ENCODE measurements around the gene ATP2B1.

Gene ATP2B1

DNA sequence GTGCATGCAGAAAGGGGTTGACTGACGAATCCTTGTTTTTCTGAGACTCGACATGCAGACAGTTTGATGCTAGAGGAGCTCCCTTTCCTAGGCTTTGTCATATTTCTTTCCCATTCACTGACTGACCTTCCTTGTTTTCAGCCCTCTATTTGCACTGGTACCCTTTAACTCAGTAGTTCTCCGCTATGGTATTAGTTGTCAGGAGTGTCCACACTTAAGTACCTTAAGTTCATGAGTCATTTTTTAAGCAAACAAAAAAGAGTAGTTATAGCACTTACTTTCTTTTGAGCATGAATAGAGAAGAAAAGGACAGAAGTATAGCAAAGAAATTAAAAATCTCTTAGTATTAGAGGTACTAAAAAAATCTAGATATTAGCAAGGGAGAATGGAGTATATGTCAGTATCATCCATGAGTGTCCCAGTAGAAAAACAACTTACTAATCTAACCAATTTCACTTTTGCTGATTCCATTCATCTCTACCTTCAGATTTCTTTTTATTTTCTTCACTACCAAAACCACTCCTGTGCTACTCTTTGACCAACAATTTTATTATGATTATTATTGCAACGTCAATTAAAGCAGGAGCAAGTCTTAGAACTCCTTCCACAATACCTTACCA lies 8.3 kb downstream of the ATP2B1 start:
- TF ChIP-seq TAF1 (IDR thresholded peaks at IDR 0.05; ENCODE audit: borderline replicate concordance, insufficient read depth, low read length) (no peak), POLR2AphosphoS5 (IDR thresholded peaks at IDR 0.05; ENCODE audit: low read depth, low read length) (no peak), REST (IDR thresholded peaks at IDR 0.05; ENCODE audit: insufficient read depth in 1 of 2, low read depth in 2 of 2, low read length in 2 of 2) (no peak), FOXP2 (optimal IDR thresholded peaks at IDR 0.05; ENCODE audit: borderline replicate concordance, extremely low read depth, extremely low read length, insufficient read depth) (no peak), SIN3A (IDR thresholded peaks at IDR 0.05; ENCODE audit: borderline replicate concordance, insufficient read depth, low read length) (no peak)

- TF ChIP-seq FOXP2 (optimal IDR thresholded peaks at IDR 0.05; ENCODE audit: borderline replicate concordance, extremely low read depth, extremely low read length, insufficient read depth) (no peak), SIN3A (IDR thresholded peaks at IDR 0.05; ENCODE audit: borderline replicate concordance, insufficient read depth, low read length) (no peak)
These were observed 10.0 kb downstream of the ATP2B1 start for GRCh38 chr12:89698607-89699006.

GRCh38 chr12:89697296-89697695 lies 11.3 kb downstream of the ATP2B1 start:
- no peak for TF ChIP-seq TAF1 (IDR thresholded peaks at IDR 0.05; ENCODE audit: borderline replicate concordance, insufficient read depth, low read length)
- TF ChIP-seq REST (IDR thresholded peaks at IDR 0.05; ENCODE audit: insufficient read depth in 1 of 2, low read depth in 2 of 2, low read length in 2 of 2) = no peak
- no peak for TF ChIP-seq SIN3A (IDR thresholded peaks at IDR 0.05; ENCODE audit: borderline replicate concordance, insufficient read depth, low read length)
- no peak for TF ChIP-seq POLR2AphosphoS5 (IDR thresholded peaks at IDR 0.05; ENCODE audit: low read depth, low read length)

GRCh38 chr12:89695830-89696229 lies 12.8 kb downstream of the ATP2B1 start:
- TF ChIP-seq REST (IDR thresholded peaks at IDR 0.05; ENCODE audit: insufficient read depth in 1 of 2, low read depth in 2 of 2, low read length in 2 of 2) (no peak), TAF1 (IDR thresholded peaks at IDR 0.05; ENCODE audit: borderline replicate concordance, insufficient read depth, low read length) (no peak), POLR2AphosphoS5 (IDR thresholded peaks at IDR 0.05; ENCODE audit: low read depth, low read length) (no peak), SIN3A (IDR thresholded peaks at IDR 0.05; ENCODE audit: borderline replicate concordance, insufficient read depth, low read length) (no peak), FOXP2 (optimal IDR thresholded peaks at IDR 0.05; ENCODE audit: borderline replicate concordance, extremely low read depth, extremely low read length, insufficient read depth) (no peak)

- TF ChIP-seq REST (IDR thresholded peaks at IDR 0.05; ENCODE audit: insufficient read depth in 1 of 2, low read depth in 2 of 2, low read length in 2 of 2) (no peak), SIN3A (IDR thresholded peaks at IDR 0.05; ENCODE audit: borderline replicate concordance, insufficient read depth, low read length) (no peak), TAF1 (IDR thresholded peaks at IDR 0.05; ENCODE audit: borderline replicate concordance, insufficient read depth, low read length) (no peak), POLR2AphosphoS5 (IDR thresholded peaks at IDR 0.05; ENCODE audit: low read depth, low read length) (no peak), FOXP2 (optimal IDR thresholded peaks at IDR 0.05; ENCODE audit: borderline replicate concordance, extremely low read depth, extremely low read length, insufficient read depth) (no peak)
These were observed 13.5 kb downstream of the ATP2B1 start for GRCh38 chr12:89695100-89695499.
